Dendritic cell treated with granulocyte-macrophage colony-stimulating factor and Interleukin-4, amounts not matched to agents 40 ng/mL and 50 ng/mL, for 4 days (primary cell): Measurements from ENCODE around the gene DDX31.

Experiments
- H3K27ac Mint-ChIP-seq: one replicate; pipeline ENCODE4 v1.8.0; 2022; ENCODE audit warnings: mild to moderate bottlenecking, mixed read lengths
- H3K27me3 Mint-ChIP-seq: one replicate; pipeline ENCODE4 v1.8.0; 2022; ENCODE audit warnings: mild to moderate bottlenecking, mixed read lengths
- H3K36me3 Mint-ChIP-seq: one replicate; pipeline ENCODE4 v1.8.0; 2022; ENCODE audit warnings: low read depth, mixed read lengths
- H3K4me1 Mint-ChIP-seq: one replicate; pipeline ENCODE4 v1.8.0; 2022; ENCODE audit warnings: low read depth, mixed read lengths
- H3K4me3 Mint-ChIP-seq: one replicate; pipeline ENCODE4 v1.8.0; 2022; ENCODE audit warnings: mild to moderate bottlenecking, moderate library complexity, mixed read lengths
- H3K9me3 Mint-ChIP-seq: one replicate; pipeline ENCODE4 v1.8.0; 2022; ENCODE audit warnings: mixed read lengths
- intact Hi-C: fragments of 100-400 bp; cut with micrococcal nuclease; formaldehyde crosslinking; loops from one replicate; pipeline ENCODE4 v1.15.0; 2022

The DDX31 gene

GRCh38 chr9:132663117-132663516 is 6.7 kb downstream of the DDX31 start:
- intact Hi-C loops = no loop called here
- H3K9me3 Mint-ChIP-seq = no peaks in the 10 kb centered on the region
- H3K4me3 Mint-ChIP-seq = no peak overlapping the region
- no peaks in the 10 kb centered on the region for H3K27me3 Mint-ChIP-seq
- no peak overlapping the region for H3K27ac Mint-ChIP-seq
- H3K4me1 Mint-ChIP-seq = peaks cover 18% of the 10 kb centered on the region
- no peaks in the 10 kb centered on the region for H3K36me3 Mint-ChIP-seq

- Mint-ChIP-seq H3K27me3 (no peaks in the 10 kb centered on the region), H3K4me1 (peaks cover 14% of the 10 kb centered on the region), H3K36me3 (peaks cover 5% of the 10 kb centered on the region), H3K4me3 (no peak overlapping the region), H3K9me3 (no peaks in the 10 kb centered on the region), H3K27ac (no peak overlapping the region)
- intact Hi-C loops = no loop called here
Observed at GRCh38 chr9:132662152-132662945, 7.4 kb downstream of the DDX31 start.

- peaks cover 14% of the 10 kb centered on the region for H3K4me1 Mint-ChIP-seq
- H3K27me3 Mint-ChIP-seq = no peaks in the 10 kb centered on the region
- H3K9me3 Mint-ChIP-seq = no peaks in the 10 kb centered on the region
- peaks cover 40% of the 10 kb centered on the region for H3K36me3 Mint-ChIP-seq
- no peak overlapping the region for H3K27ac Mint-ChIP-seq
- no peak overlapping the region for H3K4me3 Mint-ChIP-seq
- intact Hi-C loops = loop anchor here (10.0 kb wide), 1 partner anchor 149 kb away; no protein-coding TSS in a partner anchor
Observed at GRCh38 chr9:132656299-132656698, 13.5 kb downstream of the DDX31 start.

- Mint-ChIP-seq H3K4me3 (no peak overlapping the region), H3K9me3 (no peaks in the 10 kb centered on the region), H3K4me1 (no peaks in the 10 kb centered on the region), H3K27ac (no peak overlapping the region), H3K27me3 (no peaks in the 10 kb centered on the region), H3K36me3 (peaks cover 68% of the 10 kb centered on the region)
- intact Hi-C loops = loop anchor here (10.0 kb wide), 1 partner anchor 154 kb away; no protein-coding TSS in a partner anchor
Observed at GRCh38 chr9:132651259-132651658, 18.5 kb downstream of the DDX31 start.

- Mint-ChIP-seq H3K36me3 (peaks cover 71% of the 10 kb centered on the region), H3K9me3 (no peaks in the 10 kb centered on the region), H3K4me3 (no peak overlapping the region), H3K4me1 (no peaks in the 10 kb centered on the region), H3K27me3 (no peaks in the 10 kb centered on the region), H3K27ac (no peak overlapping the region)
- intact Hi-C loops = loop anchor here (5.0 kb wide), 1 partner anchor 141 kb away; no protein-coding TSS in a partner anchor
Observed at GRCh38 chr9:132648685-132649084, 21.1 kb downstream of the DDX31 start.

GRCh38 chr9:132648283-132648682 is 21.5 kb downstream of the DDX31 start:
- peaks cover 75% of the 10 kb centered on the region for H3K36me3 Mint-ChIP-seq
- intact Hi-C loops = loop anchor here (5.0 kb wide), 1 partner anchor 141 kb away; no protein-coding TSS in a partner anchor

GRCh38 chr9:132647806-132648205 is 22.0 kb downstream of the DDX31 start:
- Mint-ChIP-seq H3K4me1 (no peaks in the 10 kb centered on the region), H3K4me3 (no peak overlapping the region), H3K27me3 (no peaks in the 10 kb centered on the region), H3K36me3 (peaks cover 80% of the 10 kb centered on the region), H3K9me3 (no peaks in the 10 kb centered on the region), H3K27ac (no peak overlapping the region)
- intact Hi-C loops = loop anchor here (5.0 kb wide), 1 partner anchor 141 kb away; no protein-coding TSS in a partner anchor

More at GRCh38 chr9:132648283-132648682, 21.5 kb downstream of the DDX31 start:
- Mint-ChIP-seq H3K27me3 (no peaks in the 10 kb centered on the region), H3K4me3 (no peak overlapping the region), H3K9me3 (no peaks in the 10 kb centered on the region), H3K27ac (no peak overlapping the region), H3K4me1 (no peaks in the 10 kb centered on the region)

GRCh38 chr9:132647355-132647754 is 22.4 kb downstream of the DDX31 start:
- Mint-ChIP-seq H3K4me1 (no peaks in the 10 kb centered on the region), H3K36me3 (peaks cover 80% of the 10 kb centered on the region), H3K9me3 (no peaks in the 10 kb centered on the region), H3K27ac (no peak overlapping the region), H3K27me3 (no peaks in the 10 kb centered on the region), H3K4me3 (no peak overlapping the region)
- intact Hi-C loops = loop anchor here (5.0 kb wide), 1 partner anchor 140 kb away; no protein-coding TSS in a partner anchor

- intact Hi-C loops = loop anchor here (5.0 kb wide), 1 partner anchor 139 kb away; no protein-coding TSS in a partner anchor
- Mint-ChIP-seq H3K27me3 (no peaks in the 10 kb centered on the region), H3K9me3 (no peaks in the 10 kb centered on the region), H3K4me1 (no peaks in the 10 kb centered on the region), H3K4me3 (no peak overlapping the region), H3K36me3 (peaks cover 82% of the 10 kb centered on the region), H3K27ac (no peak overlapping the region)
Observed at GRCh38 chr9:132646726-132647125, 23.1 kb downstream of the DDX31 start.

GRCh38 chr9:132645711-132646110 is 24.1 kb downstream of the DDX31 start:
- intact Hi-C loops = loop anchor here (5.0 kb wide), 1 partner anchor 138 kb away; no protein-coding TSS in a partner anchor
- Mint-ChIP-seq H3K4me3 (no peak overlapping the region), H3K36me3 (peaks cover 91% of the 10 kb centered on the region), H3K27ac (no peak overlapping the region), H3K4me1 (no peaks in the 10 kb centered on the region), H3K27me3 (no peaks in the 10 kb centered on the region), H3K9me3 (no peaks in the 10 kb centered on the region)

- Mint-ChIP-seq H3K36me3 (peaks cover 91% of the 10 kb centered on the region), H3K9me3 (no peaks in the 10 kb centered on the region), H3K4me3 (no peak overlapping the region), H3K4me1 (no peaks in the 10 kb centered on the region), H3K27me3 (no peaks in the 10 kb centered on the region), H3K27ac (no peak overlapping the region)
- intact Hi-C loops = loop anchor here (5.0 kb wide), 1 partner anchor 138 kb away; no protein-coding TSS in a partner anchor
Observed at GRCh38 chr9:132645306-132645705, 24.5 kb downstream of the DDX31 start.

GRCh38 chr9:132644251-132644650 is 25.5 kb downstream of the DDX31 start:
- Mint-ChIP-seq H3K4me3 (no peak overlapping the region), H3K4me1 (no peaks in the 10 kb centered on the region), H3K9me3 (no peaks in the 10 kb centered on the region), H3K36me3 (peaks cover 94% of the 10 kb centered on the region), H3K27ac (no peak overlapping the region), H3K27me3 (no peaks in the 10 kb centered on the region)
- intact Hi-C loops = no loop called here

GRCh38 chr9:132641216-132641615 is 28.6 kb downstream of the DDX31 start:
- H3K27ac Mint-ChIP-seq = no peak overlapping the region
- H3K4me1 Mint-ChIP-seq = no peaks in the 10 kb centered on the region
- no peaks in the 10 kb centered on the region for H3K27me3 Mint-ChIP-seq
- H3K9me3 Mint-ChIP-seq = no peaks in the 10 kb centered on the region
- intact Hi-C loops = no loop called here
- peaks cover 92% of the 10 kb centered on the region for H3K36me3 Mint-ChIP-seq
- H3K4me3 Mint-ChIP-seq = no peak overlapping the region

GRCh38 chr9:132639322-132639721 is 30.5 kb downstream of the DDX31 start:
- Mint-ChIP-seq H3K27me3 (no peaks in the 10 kb centered on the region), H3K4me1 (no peaks in the 10 kb centered on the region), H3K36me3 (peaks cover 79% of the 10 kb centered on the region), H3K9me3 (no peaks in the 10 kb centered on the region), H3K27ac (no peak overlapping the region), H3K4me3 (no peak overlapping the region)
- intact Hi-C loops = no loop called here
